Breast epithelium (tissue), 3 donors: Measurements from ENCODE around the gene MYL11.

ENCODE experiments used
- POLR2A ChIP-seq: fragments of 450-650 bp; IDR thresholded peaks from one replicate; pipeline ENCODE4 v1.6.1; 2016; ENCODE audit warnings: antibody characterized with exemption, mild to moderate bottlenecking, moderate library complexity
- POLR2AphosphoS5 ChIP-seq, 3 donors: sonication (generic); formaldehyde crosslinking; IDR thresholded peaks; one replicate each; pipeline ENCODE4 v1.6.1; 2017; ENCODE audit warnings: antibody characterized with exemption in 3 of 3
- TF ChIP-seq, protein P1 (sequence below), 3 donors: fragments of 450-650 bp; IDR thresholded peaks; one replicate each; pipeline ENCODE4 v1.5.1; 2016 to 2017; ENCODE audit warnings: antibody characterized with exemption in 3 of 3, mild to moderate bottlenecking in 3 of 3, moderate library complexity in 3 of 3

DNA sequence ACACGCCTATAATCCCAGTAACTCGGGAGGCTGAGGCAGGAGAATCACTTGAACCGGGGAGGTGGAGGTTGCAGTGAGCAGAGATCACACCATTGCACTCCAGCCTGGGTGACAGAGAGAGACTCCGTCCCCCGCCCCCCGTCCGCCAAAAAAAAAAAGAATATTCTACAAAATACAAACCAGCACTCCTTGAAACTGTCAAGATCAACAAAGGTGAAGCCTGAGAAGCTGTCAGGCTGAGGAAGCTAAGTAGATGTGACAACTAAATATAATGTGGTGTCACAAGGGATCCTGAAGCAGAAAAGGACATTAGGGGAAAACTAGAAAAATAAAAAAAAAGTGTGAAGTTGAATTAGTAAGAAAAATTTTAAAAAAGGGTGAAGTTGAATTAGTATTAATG lies 25.7 kb upstream of the MYL11 start:
- TF ChIP-seq, protein P1, sequence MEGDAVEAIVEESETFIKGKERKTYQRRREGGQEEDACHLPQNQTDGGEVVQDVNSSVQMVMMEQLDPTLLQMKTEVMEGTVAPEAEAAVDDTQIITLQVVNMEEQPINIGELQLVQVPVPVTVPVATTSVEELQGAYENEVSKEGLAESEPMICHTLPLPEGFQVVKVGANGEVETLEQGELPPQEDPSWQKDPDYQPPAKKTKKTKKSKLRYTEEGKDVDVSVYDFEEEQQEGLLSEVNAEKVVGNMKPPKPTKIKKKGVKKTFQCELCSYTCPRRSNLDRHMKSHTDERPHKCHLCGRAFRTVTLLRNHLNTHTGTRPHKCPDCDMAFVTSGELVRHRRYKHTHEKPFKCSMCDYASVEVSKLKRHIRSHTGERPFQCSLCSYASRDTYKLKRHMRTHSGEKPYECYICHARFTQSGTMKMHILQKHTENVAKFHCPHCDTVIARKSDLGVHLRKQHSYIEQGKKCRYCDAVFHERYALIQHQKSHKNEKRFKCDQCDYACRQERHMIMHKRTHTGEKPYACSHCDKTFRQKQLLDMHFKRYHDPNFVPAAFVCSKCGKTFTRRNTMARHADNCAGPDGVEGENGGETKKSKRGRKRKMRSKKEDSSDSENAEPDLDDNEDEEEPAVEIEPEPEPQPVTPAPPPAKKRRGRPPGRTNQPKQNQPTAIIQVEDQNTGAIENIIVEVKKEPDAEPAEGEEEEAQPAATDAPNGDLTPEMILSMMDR (IDR thresholded peaks at IDR 0.05): no peak
- TF ChIP-seq POLR2AphosphoS5 (IDR thresholded peaks at IDR 0.05) (no peak), POLR2A (no peak)
